HuH-7.5 (cell line): Measurements from ENCODE around the gene WRAP73.

Experiments
- DNase-seq: peaks from one replicate; pipeline ENCODE4 v3.0.0; 2011; ENCODE audit warnings: low spot score

Gene WRAP73

DNA sequence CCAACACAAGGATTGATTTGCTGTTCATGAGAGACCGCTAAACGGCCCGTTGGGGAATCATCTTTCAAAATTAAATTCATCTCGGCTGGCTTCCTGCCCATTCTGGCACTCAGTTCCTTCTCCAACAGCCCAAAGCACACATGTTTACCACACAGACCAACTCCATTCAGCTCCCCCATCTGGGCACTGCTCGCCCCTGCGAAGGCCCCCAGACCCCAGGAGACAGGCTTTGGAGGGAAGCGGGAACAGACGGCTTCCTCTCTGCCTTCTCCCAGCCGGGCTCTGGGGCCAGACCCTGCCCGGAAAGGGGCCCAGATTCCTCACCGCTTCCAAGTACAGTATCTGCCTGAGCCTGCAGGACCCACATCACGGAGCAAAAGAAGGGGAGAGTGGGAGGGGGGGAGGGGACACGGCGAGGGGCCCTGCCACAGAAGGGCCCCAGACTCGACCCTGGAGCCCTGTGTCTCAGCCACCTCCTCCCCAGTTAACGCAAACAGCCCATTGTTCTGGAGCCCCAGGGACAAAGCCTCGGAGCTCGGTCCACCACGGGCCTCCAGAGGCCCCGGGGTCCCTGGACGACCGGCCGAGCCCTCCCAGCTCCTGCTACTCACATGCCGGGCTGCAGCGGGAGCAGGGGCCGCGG is 39.3 kb downstream of the WRAP73 start:
- DNase-seq: no peak

DNA sequence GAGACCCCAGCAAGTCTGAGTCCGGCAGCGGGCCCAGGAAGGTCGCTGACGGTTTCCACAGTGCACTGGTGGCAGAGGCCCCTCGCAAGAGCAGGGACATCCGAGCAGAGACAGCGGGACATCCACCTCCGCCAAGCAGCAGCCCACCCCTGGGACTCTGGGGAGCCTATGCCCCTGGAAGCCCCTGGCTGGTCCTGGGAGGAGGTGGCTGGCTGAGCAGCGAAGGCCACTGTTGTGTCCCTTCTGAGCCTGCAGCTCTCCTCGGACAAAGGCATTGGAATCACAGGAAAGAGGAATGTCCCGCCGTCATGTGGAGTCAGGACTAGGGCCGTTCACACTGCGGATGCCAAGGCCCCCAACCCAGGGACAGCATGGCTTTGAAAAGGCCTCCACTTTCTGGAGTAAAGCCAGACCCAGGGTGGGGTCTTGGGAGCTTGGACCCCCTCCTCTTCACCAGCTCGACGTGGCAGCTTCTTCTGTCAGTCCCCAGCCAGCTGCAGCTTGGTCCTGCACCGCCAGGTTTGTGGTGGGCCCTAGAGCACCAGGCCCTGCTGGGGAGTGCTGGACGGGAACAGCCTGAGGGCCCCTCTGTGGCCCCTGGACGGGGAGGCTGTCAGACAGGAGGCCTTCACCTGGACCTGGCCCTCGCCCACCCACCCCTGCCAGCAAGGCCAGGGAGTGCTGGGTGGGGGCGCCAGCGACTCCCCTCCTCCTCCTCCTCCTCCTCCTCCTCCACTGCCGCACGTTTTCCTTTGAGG is 40.0 kb downstream of the WRAP73 start:
- no peak for DNase-seq

DNA sequence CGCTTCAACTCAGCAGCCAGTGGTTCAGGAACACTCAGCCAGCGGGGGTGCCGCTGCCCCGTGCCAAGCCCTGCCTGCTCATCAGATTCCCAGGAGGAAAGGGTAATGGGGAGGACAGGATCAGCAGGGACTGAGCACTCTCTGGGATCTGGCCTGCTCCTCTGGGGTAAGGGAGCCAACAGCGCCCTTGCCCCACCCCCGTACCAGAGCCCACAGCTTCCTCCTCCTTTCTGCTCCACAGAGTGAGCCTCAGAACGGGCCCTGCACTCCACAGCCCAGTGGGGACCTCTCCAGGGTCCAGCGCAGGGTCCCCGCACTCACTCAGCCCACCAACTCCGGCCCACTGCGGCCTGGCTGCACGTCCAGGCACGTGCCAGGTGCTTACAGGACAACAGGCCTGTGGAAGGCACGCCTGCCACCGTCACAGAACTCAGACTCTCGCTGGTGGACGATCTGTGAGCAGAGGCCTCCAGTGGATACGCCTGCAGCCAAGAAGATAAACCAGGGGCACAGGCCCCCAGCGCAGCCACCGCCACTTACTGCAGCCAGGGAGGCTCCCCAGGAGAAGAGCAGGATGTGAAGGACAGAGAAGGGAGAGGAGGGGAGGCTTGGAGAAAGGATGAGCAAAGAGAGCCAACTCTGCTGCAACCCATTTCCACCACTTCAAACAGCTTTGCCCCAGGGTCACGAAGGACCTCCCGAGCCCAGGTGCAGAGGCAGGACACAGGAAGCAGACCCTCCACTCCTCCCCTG is 40.7 kb downstream of the WRAP73 start:
- no peak for DNase-seq

DNA sequence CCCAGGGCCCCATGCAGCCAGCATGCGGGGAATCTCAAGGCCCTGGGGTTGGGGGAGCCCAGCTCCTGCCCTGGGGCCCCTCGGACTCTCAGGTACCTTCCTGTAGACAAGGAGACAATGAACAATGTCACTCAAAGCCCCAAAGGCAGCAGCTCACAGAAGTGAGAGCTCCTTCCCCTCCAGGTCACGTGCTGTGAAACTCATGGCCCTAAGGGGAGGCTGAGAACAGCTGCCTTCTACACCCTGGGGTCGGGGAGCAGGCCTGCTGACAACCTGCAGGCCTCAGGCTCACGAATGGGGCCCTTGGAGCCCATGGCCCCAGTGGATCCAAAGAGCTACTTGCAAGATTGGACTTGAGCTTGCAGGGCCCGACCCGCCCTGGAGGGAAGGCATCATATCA is 41.7 kb downstream of the WRAP73 start:
- DNase-seq: no peak

DNA sequence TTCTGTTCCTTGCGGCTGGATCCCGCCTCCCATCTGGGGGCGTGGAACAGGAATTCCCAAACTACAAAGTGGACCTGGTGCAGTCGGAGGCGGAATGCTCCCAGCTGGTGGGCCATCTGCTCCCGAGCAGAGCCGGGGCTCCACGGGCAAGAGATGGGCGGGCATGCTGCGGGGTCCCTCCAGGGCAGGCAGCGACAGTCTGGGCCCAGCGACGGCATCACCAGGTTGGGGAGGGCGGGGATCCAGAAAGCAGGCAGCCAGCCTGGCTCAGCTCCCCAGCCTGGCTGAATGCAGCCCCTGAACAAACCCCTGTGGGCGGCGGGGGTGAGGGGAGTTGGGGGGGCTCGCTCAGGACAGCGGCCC is 42.2 kb downstream of the WRAP73 start:
- no peak for DNase-seq

DNA sequence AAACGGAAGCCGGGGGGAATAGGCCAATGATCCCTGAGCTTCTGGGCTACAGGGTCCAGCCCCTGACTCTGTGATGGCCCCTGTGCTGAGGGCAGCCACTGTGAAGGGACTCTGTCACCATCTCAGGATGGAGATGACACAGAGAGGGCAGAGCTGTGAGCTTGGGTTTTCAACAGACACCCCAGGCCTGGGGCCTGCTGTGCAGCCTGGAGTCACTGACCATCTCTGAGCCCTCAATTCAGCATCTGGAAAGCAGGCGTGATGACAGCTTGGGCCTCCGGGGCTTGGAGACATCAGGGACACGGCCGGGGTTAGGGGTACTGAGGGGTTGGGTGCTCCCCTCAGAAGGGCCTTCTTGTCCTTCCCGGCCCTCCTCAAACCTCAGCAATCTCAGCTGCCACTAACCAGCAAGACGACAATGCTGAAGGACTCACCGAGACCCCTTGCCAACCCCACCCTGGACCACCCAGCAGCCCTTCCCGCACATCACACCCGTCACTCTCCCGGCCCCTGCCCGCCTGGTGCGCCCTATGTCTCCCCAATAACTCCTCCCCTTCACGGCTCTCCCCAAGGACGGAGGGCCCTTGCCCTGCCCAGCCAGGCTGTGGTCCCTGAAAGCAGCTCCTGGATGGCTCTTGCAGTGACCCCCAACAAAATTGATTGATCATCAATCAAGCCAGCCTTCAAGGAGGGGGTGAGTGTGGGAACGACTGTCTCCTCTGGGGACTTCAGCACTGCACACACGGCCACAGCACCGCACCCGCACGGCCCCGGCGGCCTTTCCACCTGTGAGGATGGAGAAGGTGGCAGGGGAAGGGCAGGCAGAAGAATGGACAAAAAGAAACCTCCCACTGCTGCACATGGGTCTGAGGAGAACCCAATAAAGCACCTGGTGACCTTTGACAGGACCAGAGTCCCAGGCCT is 42.9 kb downstream of the WRAP73 start:
- DNase-seq: no peak

DNA sequence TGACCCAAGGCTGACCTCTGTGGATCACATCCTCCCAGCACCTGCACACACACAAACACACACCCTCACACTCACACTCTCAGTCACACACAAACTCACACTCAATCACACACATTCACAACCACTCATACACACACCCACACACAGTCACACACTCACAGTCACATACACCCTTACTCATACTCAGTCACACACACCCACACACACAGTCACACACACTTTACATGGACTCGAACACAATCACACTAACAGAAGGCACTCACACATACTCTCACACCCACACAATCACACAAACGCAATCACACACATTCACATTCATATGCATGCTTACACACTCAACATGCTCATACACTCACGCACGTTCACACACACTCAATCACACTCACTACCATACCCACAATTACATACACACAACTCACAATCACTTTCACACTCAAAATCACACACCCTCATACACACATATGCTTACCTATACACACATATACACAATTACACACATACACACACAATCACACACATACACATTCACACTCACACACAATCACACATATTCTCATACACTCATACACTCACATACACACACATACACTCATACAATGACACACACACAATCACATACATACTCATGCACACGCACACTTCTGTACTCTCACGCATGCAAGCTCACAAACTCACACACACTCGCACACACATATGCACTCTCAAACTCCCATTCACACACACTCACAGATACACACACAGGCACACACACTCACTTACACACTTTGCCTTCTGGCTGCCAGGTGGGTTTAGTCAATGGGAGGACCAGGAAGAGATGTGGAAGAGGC is 44.7 kb downstream of the WRAP73 start:
- DNase-seq: no peak

DNA sequence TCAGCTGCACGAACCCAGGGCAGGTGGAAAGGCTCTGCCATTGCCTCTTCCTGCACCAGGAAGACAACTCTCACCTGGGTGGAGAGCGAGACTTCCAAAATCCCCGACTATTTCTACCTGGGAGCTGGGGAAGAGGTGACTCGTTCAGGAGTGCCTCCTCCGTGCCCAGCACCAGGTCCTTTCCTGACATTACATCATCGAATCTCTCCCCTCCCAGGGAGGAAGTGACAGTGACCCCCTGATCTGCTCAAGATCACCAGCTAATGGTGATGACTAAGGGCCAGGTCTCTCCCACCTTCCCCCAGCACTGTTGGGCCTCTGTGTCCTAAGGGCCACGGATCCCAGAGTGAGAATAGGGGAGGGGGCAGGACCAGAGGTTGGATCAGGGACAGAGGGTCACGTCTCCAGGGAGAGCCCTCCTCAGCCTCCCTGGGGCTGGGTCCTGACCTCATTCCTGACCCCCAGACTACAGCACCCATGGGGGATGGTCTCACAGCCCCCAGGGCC is 45.4 kb downstream of the WRAP73 start:
- DNase-seq: no peak

DNA sequence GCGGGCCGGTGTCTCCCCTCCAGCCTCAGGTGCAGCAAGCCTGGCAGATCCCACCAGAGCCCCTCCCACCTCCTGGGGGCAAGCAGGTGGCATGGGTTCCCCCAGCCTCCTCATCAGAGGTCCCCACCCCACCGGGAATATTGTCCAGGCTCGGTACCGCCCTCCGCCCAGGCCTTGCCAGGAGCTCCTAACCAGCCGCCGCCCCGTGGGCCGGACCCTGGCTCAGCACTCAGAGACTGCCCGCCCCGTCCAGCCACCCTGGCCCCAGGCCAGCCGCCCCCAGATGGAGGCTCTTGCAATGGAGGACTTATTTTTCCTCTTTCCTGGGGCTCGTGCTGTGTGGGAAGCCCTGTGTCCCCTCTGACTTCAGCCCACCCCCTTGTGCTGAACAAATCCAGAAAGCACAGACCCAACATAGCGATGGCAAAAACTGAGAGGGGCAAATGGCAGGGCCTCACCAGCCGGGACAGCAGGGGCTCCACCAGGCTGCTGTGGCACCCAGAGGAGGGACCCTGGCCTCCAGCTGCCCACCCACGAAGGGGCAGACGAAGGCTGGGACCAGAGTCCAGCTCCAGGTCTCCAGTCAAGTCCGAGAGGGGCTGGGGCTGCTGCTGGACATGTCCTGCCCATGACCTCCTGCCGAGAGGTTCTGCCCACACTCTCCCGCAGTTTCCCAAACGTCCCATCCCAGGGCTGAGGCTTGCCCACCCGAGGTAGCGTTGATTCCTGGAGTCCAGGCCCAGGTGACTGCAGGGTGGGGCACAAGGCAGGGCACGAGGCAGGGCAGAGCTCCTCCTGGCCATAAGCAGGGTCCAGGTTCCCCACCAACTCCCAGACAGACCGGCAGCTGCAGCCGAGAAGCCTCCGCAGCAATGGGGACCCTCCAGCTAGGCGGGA is 46.1 kb downstream of the WRAP73 start:
- DNase-seq: no peak

DNA sequence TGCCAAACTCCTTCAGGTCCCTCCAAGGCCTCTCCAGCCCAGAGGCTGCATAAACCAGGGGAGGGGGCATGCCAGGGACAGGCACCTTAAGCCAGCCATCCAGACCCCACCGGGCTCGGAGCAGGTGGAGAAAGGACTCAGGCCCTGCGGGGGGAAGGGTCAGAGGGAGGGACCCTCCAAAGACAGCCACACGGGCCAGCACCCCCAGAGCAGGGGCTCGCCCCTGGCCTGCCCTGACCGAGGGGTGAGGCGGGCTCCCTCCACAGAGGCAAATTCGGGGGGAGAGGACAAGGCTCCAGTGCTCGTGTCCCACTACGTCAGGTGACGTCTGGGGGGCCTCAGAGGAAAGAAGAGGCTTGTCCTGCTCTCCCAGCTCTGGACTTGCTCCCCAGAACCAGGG is 46.7 kb downstream of the WRAP73 start:
- no peak for DNase-seq

DNA sequence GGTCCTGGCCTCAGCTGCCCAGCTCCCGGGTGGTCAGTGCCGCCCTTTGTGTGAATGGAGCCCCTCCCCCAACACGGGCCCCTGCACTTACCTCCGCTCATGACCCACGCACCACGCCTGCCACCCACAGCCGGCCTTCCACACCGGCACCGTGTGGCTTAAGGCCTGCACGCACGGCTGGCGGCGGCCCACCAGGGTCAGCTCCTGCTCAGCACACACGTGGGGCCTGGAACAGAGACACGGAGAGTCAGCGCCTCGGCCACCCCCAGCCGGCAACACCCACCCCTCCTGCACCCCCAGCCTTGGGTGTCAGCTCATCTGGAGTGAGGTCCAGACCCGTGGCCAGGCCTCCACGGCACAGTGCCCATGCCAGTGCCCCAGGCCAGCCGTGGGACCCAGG is 47.5 kb downstream of the WRAP73 start:
- DNase-seq: no peak

DNA sequence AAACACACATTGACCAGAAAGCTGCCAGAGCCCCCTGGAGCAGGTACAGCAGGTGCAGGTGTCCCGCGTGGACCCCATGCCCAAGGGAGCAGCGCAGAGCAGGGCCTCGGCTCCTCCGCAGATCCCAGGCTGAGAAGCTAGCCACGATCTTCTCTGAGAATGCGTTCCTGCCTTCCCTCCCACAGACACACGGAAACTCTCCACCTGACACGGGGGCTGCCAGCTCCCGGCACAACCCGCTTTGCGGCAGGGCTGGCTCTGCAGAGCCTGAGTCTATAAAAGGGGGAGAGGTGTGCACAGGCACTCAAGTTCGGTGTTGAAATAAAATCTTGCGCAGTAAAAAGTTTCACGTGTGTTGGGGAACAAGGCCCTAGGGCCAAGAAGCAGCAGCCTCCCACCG is 48.2 kb downstream of the WRAP73 start:
- DNase-seq: no peak

DNA sequence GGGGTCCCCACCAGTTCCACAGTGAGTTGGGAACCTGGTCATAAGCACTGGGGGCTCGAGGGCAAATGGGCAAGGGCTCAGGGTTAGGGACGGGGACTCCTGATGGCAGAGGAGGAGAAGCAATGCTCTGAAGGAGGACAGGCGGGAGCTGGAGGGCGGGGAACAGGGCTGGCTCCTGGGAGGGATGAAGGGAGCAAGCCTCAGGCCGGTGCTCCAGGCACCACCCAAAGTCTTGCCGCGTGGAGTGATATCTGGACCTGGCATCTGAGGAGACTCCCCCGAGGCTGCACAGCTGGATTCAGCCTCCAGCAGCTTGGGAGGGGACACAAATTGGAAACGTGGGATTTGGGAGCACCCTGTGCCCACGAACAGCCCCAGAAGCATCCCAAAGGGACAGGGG is 49.5 kb downstream of the WRAP73 start:
- no peak for DNase-seq

DNA sequence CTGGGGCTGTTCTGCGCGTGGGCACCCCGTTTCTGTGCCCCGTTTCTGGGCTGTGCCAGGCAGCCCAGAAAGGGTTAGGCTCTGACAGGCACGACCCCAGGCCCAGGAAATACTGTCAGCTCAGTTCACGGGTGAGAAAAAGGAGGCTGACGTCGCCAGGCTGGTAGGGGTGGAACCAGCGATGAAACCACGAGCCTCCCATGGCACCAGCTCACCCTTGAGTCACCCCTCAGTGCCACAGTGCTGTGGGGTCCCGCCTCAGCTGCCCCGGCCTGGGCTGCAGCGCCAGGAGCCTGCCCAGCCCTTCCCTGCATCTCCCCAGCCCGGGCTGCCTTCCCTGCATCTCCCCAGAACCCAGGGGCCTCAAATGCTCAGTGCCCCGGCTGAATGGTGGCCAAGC is 50.1 kb downstream of the WRAP73 start:
- no peak for DNase-seq

DNA sequence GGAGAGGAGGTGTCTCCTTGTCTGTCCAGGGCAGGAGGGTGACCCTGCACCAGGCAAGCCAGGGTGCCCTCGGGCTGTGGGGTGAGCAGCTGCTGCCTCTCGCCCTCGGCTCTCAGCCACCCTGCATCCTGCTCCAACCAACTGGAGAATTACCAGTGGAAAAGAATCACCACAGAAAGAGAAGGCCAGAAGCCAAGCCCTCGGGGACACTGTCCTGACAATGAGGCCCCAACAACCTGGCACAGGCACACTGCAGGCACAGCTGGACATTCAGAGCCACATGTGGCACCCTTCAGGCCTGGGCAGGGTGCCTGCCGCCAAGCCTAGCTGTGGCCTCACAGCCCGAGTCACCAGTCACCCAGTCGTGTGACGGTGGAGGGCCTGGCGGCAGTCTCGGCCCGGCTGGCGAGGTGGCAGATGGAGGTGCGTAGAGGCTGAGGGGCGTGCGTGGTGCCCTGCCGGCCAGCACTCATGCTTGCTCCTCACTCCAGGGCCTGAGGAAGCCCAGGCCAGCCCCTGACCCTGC is 50.6 kb downstream of the WRAP73 start:
- no peak for DNase-seq

DNA sequence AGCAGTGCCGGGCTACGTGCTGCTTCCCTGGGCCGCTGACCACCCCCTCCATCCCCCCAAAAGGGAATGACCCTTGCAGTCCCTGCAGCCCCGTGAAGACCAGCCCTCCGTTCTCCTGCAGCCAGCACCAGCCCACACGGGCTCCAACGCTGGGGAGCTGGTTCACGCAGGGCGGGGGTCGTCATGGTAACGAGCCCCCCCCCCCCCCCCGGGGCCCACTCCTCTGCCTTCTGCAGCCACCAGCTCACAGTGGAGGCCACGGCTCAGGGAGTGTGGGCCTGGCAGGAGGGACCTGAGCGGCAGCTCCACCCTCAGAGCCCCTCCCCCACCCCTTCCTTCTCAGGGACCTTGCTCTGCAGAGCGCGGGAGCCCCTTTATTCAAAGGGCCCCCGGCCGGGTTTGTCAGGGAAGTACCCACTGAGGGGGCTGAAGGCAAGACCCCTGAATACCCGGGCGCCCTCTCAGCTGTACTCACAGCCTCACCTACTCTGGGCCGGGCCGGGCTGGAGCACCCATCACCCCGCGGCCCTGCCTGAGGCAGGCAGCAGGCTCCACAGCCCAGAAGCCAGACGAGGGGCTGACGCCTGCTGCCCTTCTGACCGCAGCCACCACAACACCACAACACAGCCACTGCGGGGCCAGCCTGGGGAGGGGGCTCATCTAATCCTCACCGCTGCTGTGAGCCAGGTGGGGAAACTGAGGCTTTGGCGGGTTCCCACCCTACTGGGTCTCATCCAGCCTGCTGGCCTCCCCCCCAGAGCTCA is 51.2 kb downstream of the WRAP73 start:
- no peak for DNase-seq

DNA sequence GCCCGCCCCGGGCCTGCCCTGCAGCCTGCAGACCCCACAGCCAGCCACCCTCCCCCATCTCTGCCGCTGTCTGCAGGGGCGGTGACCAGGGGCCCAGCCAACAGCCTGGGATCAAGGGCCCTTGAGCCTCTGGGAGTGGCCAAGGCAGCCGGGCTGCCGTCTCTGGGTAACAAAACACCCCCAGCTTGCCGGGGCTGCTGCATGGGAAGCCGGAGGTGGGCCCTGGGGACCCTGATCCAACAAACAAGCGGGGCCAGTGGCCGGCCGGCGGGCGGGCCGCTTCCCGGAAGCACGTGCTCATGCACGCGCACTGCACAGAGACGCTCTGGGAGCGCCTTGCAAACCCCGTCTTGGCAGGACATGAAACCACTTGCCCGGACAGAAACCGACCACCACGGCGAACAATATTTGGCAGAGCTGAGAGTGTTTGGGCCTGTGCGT is 51.8 kb downstream of the WRAP73 start:
- DNase-seq: no peak

DNA sequence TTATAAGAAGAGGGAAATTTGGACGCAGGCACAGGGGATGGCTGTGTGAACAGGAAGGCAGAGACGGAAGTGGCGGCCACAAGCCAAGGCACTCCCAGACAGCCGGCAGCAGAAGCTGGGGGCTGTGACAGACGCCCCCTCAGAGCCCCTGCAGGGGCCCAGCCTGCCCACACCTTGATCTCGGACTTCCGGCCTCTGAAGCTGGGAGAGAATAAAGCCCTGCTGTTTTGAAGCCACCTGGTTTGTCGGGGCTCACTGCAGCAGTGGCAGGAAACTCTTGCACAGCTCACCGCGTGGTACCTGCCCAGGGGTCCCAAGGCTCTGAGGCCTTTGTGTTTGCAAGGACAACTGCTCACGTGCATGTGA is 52.3 kb downstream of the WRAP73 start:
- no peak for DNase-seq
